ENCODE results near the gene ITCH. TPM values are rescaled to one million over a fixed set of nuclear protein-coding genes. Genes with fewer than 3 reads are reported as not detected.
A peak's percentile ranks its signal among the peaks of the same experiment; 100 is the strongest.

The ITCH gene
- total and polyA plus RNA-seq, 2 experiments from 2014 or later = 31.0 to 47.7 TPM

GRCh38 chr20:34535301-34535840 is 172.3 kb downstream of the ITCH start:
- TF ChIP-seq EZH2phosphoT487 (IDR thresholded peaks at IDR 0.05; ENCODE audit: insufficient read depth, low read depth) (no peak), EZH2 (IDR thresholded peaks at IDR 0.05; ENCODE audit: insufficient read depth, poor library complexity, severe bottlenecking) (no peak)
- Histone ChIP-seq H3F3A (ENCODE audit: insufficient read depth) (peaks cover 4% of the 10 kb centered on the region; the same call in 1 of the 2 replicates), H3K36me3 (ENCODE audit: low read depth) (peaks cover 47% of the 10 kb centered on the region), H3K9me2 (ENCODE audit: insufficient read depth) (no peaks in the 10 kb centered on the region), H3K27me3 (replicated peaks; ENCODE audit: insufficient read depth) (no peaks in the 10 kb centered on the region), H4K20me1 (ENCODE audit: insufficient read depth) (no peaks in the 10 kb centered on the region), H3K4me3 (no peak overlapping the region), H2AFZ (no peak overlapping the region), H3K9me3 (ENCODE audit: low read depth) (no peaks in the 10 kb centered on the region), H3K4me1 (ENCODE audit: insufficient read depth) (peaks cover 4% of the 10 kb centered on the region; the same call in 1 of the 2 replicates), H3K79me2 (ENCODE audit: insufficient read depth) (peaks cover 31% of the 10 kb centered on the region), H3K27ac (no peak overlapping the region), H3K4me2 (ENCODE audit: unreplicated experiment) (no peak overlapping the region), H3K9ac (no peak overlapping the region)
- in situ Hi-C loops (cut with MboI) = no loop called here
- DNase-seq = no peak
- WGBS, 2 experiments (ENCODE audit: low coverage in 1 of 2, low lambda C conversion rate in 2 of 2, missing lambda C conversion rate in 2 of 2) = 87 to 92% methylated on average over 15 of the region's 15 CpGs

GRCh38 chr20:34535857-34536256 is 172.8 kb downstream of the ITCH start:
- no peaks in the 10 kb centered on the region for H4K20me1 ChIP-seq (ENCODE audit: insufficient read depth)
- in situ Hi-C loops (cut with MboI) = no loop called here
- H3K4me1 ChIP-seq (ENCODE audit: insufficient read depth) = peaks cover 4% of the 10 kb centered on the region; the same call in 1 of the 2 replicates

GRCh38 chr20:34536798-34537394 is 173.8 kb downstream of the ITCH start:
- H3K4me1 ChIP-seq (ENCODE audit: insufficient read depth) = peaks cover 4% of the 10 kb centered on the region; the same call in 1 of the 2 replicates
- no peak overlapping the region for H2AFZ ChIP-seq
- H3F3A ChIP-seq (ENCODE audit: insufficient read depth) = peaks cover 4% of the 10 kb centered on the region; the same call in 1 of the 2 replicates
- H3K9me2 ChIP-seq (ENCODE audit: insufficient read depth) = no peaks in the 10 kb centered on the region
- no peak overlapping the region for H3K27ac ChIP-seq
- no peak overlapping the region for H3K4me3 ChIP-seq
- H3K27me3 ChIP-seq (replicated peaks; ENCODE audit: insufficient read depth) = no peaks in the 10 kb centered on the region
- in situ Hi-C loops (cut with MboI) = no loop called here
- no peak for TF ChIP-seq EZH2 (IDR thresholded peaks at IDR 0.05; ENCODE audit: insufficient read depth, poor library complexity, severe bottlenecking)
- TF ChIP-seq EZH2phosphoT487 (IDR thresholded peaks at IDR 0.05; ENCODE audit: insufficient read depth, low read depth) = no peak
- H4K20me1 ChIP-seq (ENCODE audit: insufficient read depth) = no peaks in the 10 kb centered on the region
- H3K9me3 ChIP-seq (ENCODE audit: low read depth) = no peaks in the 10 kb centered on the region
- peaks cover 16% of the 10 kb centered on the region for H3K79me2 ChIP-seq (ENCODE audit: insufficient read depth)
- peak; percentile 67 for DNase-seq
- no peak overlapping the region for H3K4me2 ChIP-seq (ENCODE audit: unreplicated experiment)
- H3K36me3 ChIP-seq (ENCODE audit: low read depth) = peaks cover 54% of the 10 kb centered on the region
- 58 to 60% methylated on average over 10 of the region's 10 CpGs for WGBS, 2 experiments (ENCODE audit: low coverage in 1 of 2, low lambda C conversion rate in 2 of 2, missing lambda C conversion rate in 2 of 2)
- no peak overlapping the region for H3K9ac ChIP-seq

More at GRCh38 chr20:34535857-34536256, 172.8 kb downstream of the ITCH start:
- H3K9me2 ChIP-seq (ENCODE audit: insufficient read depth) = no peaks in the 10 kb centered on the region
- H3F3A ChIP-seq (ENCODE audit: insufficient read depth) = peaks cover 4% of the 10 kb centered on the region; the same call in 1 of the 2 replicates
- no peak for DNase-seq
- no peak overlapping the region for H3K27ac ChIP-seq
- H3K36me3 ChIP-seq (ENCODE audit: low read depth) = peaks cover 47% of the 10 kb centered on the region
- no peaks in the 10 kb centered on the region for H3K9me3 ChIP-seq (ENCODE audit: low read depth)
- H3K4me2 ChIP-seq (ENCODE audit: unreplicated experiment) = no peak overlapping the region
- peaks cover 26% of the 10 kb centered on the region for H3K79me2 ChIP-seq (ENCODE audit: insufficient read depth)
- no peak overlapping the region for H2AFZ ChIP-seq
- 95% methylated on average over 2 of the region's 2 CpGs for WGBS, 2 experiments (ENCODE audit: low coverage in 1 of 2, low lambda C conversion rate in 2 of 2, missing lambda C conversion rate in 2 of 2)
- TF ChIP-seq EZH2 (IDR thresholded peaks at IDR 0.05; ENCODE audit: insufficient read depth, poor library complexity, severe bottlenecking) (no peak), EZH2phosphoT487 (IDR thresholded peaks at IDR 0.05; ENCODE audit: insufficient read depth, low read depth) (no peak)
- no peak overlapping the region for H3K9ac ChIP-seq
- no peak overlapping the region for H3K4me3 ChIP-seq
- H3K27me3 ChIP-seq (replicated peaks; ENCODE audit: insufficient read depth) = no peaks in the 10 kb centered on the region

- H3K4me3 ChIP-seq = no peak overlapping the region
- peaks cover 4% of the 10 kb centered on the region; the same call in 1 of the 2 replicates for H3K4me1 ChIP-seq (ENCODE audit: insufficient read depth)
- H4K20me1 ChIP-seq (ENCODE audit: insufficient read depth) = no peaks in the 10 kb centered on the region
- H3K9me2 ChIP-seq (ENCODE audit: insufficient read depth) = no peaks in the 10 kb centered on the region
- H3K36me3 ChIP-seq (ENCODE audit: low read depth) = peaks cover 52% of the 10 kb centered on the region
- H3K79me2 ChIP-seq (ENCODE audit: insufficient read depth) = peaks cover 8% of the 10 kb centered on the region; the same call in 1 of the 2 replicates
- H3K9ac ChIP-seq = no peak overlapping the region
- no peak for DNase-seq
- no peaks in the 10 kb centered on the region for H3K9me3 ChIP-seq (ENCODE audit: low read depth)
- H3K27ac ChIP-seq = peak overlapping the region; percentile 80; the same call in 1 of the 2 replicates
- no peak overlapping the region for H3K4me2 ChIP-seq (ENCODE audit: unreplicated experiment)
- in situ Hi-C loops (cut with MboI) = no loop called here
- H3K27me3 ChIP-seq (replicated peaks; ENCODE audit: insufficient read depth) = no peaks in the 10 kb centered on the region
- TF ChIP-seq EZH2 (IDR thresholded peaks at IDR 0.05; ENCODE audit: insufficient read depth, poor library complexity, severe bottlenecking) (no peak), EZH2phosphoT487 (IDR thresholded peaks at IDR 0.05; ENCODE audit: insufficient read depth, low read depth) (no peak)
- WGBS, 2 experiments (ENCODE audit: low coverage in 1 of 2, low lambda C conversion rate in 2 of 2, missing lambda C conversion rate in 2 of 2) = 79 to 82% methylated on average over 8 of the region's 8 CpGs
- no peak overlapping the region for H2AFZ ChIP-seq
- H3F3A ChIP-seq (ENCODE audit: insufficient read depth) = peaks cover 4% of the 10 kb centered on the region; the same call in 1 of the 2 replicates
Observed at GRCh38 chr20:34537651-34538050, 174.6 kb downstream of the ITCH start.
